Esophagus mucosa (tissue), 1 donor: ENCODE results near the gene ALOX12B. TPM values are rescaled to one million over a fixed set of nuclear protein-coding genes. Genes with fewer than 3 reads are reported as not detected.
"Not testable (repeated sequence)": the region's sequence is repeated elsewhere in the genome, so short reads cannot be mapped to it uniquely, and the experiment has no call there.

Experiments
- ATAC-seq: fragments of 200-7000 bp; cut with Tn5 transposase; one replicate; pipeline ENCODE4 v1.9.1; 2020
- total RNA-seq: library from RNA; stranded (reverse); gene quantifications from one replicate; pipeline ENCODE4 v1.2.4, GENCODE V29; 2023
- donor health status: DM: yes; HTN: yes; CAD: no.

Gene ALOX12B
- total RNA-seq, 1 donor from 2014 or later: 15.0 TPM

- ATAC-seq: no peak
Measured at GRCh38 chr17:8041979-8042378, 45.5 kb downstream of the ALOX12B start.

- peak; percentile 37 for ATAC-seq
Measured at GRCh38 chr17:8041249-8041928, 46.1 kb downstream of the ALOX12B start.

GRCh38 chr17:8039611-8040168 lies 47.8 kb downstream of the ALOX12B start:
- ATAC-seq: peak; percentile 14

GRCh38 chr17:8038954-8039610 lies 48.4 kb downstream of the ALOX12B start, which contains the start of gene ALOX15B:
Gene ALOX15B, plus strand, starts transcription at chr17:8039059. Its CDS starts 97 bp downstream, at chr17:8039156.
- ATAC-seq: peak; percentile 54

- no peak for ATAC-seq
Measured at GRCh38 chr17:8032442-8032841, 55.1 kb downstream of the ALOX12B start.

GRCh38 chr17:8031950-8032349 lies 55.6 kb downstream of the ALOX12B start:
- no peak for ATAC-seq

GRCh38 chr17:8031261-8031661 lies 56.3 kb downstream of the ALOX12B start:
- ATAC-seq: no peak

- ATAC-seq: peak; percentile 71
Measured at GRCh38 chr17:8029121-8029520, 58.4 kb downstream of the ALOX12B start.

GRCh38 chr17:8025176-8025911 lies 62.2 kb downstream of the ALOX12B start:
- no peak for ATAC-seq

- not testable (repeated sequence) for ATAC-seq
Measured at GRCh38 chr17:8024161-8024560, 63.4 kb downstream of the ALOX12B start.

Other genes with a start within 250 kb of the ALOX12B start
- gene TMEM88, start 232.7 kb downstream of the ALOX12B start, total RNA-seq: 1.7 TPM
- gene NAA38, start 230.2 kb downstream of the ALOX12B start, total RNA-seq: 93.3 TPM
- gene CYB5D1, start 229.7 kb downstream of the ALOX12B start, total RNA-seq: 7.6 TPM
- gene CHD3, start 198.9 kb downstream of the ALOX12B start, total RNA-seq: 50.7 TPM
- 2.4 TPM for gene RNF227, start 171.4 kb downstream of the ALOX12B start, total RNA-seq
- 0.44 TPM for gene KCNAB3, start 157.9 kb downstream of the ALOX12B start, total RNA-seq
- 108 TPM for gene TRAPPC1, start 155.8 kb downstream of the ALOX12B start, total RNA-seq
- 15.4 TPM for gene CNTROB, start 155.5 kb downstream of the ALOX12B start, total RNA-seq
- 3.5 TPM for gene GUCY2D, start 85.1 kb downstream of the ALOX12B start, total RNA-seq
- gene ALOX15B, start 48.7 kb downstream of the ALOX12B start, total RNA-seq: 121 TPM
- gene ALOXE3, start 30.8 kb upstream of the ALOX12B start, total RNA-seq: 4.0 TPM
- 0.40 TPM for gene HES7, start 36.4 kb upstream of the ALOX12B start, total RNA-seq
- gene PER1, start 64.7 kb upstream of the ALOX12B start, total RNA-seq: 65.0 TPM
- 20.9 TPM for gene VAMP2, start 75.2 kb upstream of the ALOX12B start, total RNA-seq
- gene TMEM107, start 88.7 kb upstream of the ALOX12B start, total RNA-seq: 17.5 TPM
- 6.3 TPM for gene BORCS6, start 102.5 kb upstream of the ALOX12B start, total RNA-seq
- gene AURKB, start 122.9 kb upstream of the ALOX12B start, total RNA-seq: 22.0 TPM
- 10.0 TPM for gene CTC1, start 160.3 kb upstream of the ALOX12B start, total RNA-seq
- 25.1 TPM for gene PFAS, start 161.6 kb upstream of the ALOX12B start, total RNA-seq
- 12.7 TPM for gene RANGRF, start 201.0 kb upstream of the ALOX12B start, total RNA-seq
- 2.6 TPM for gene SLC25A35, start 207.7 kb upstream of the ALOX12B start, total RNA-seq
- 1.8 TPM for gene ARHGEF15, start 222.5 kb upstream of the ALOX12B start, total RNA-seq